Measurements from ENCODE around the gene VTI1A. TPM values are rescaled to one million over a fixed set of nuclear protein-coding genes. Genes with fewer than 3 reads are reported as not detected.
A peak's percentile ranks its signal among the peaks of the same experiment; 100 is the strongest.

Gene VTI1A
- total RNA-seq, 1 donor from 2014 or later, result 34.6 TPM

DNA sequence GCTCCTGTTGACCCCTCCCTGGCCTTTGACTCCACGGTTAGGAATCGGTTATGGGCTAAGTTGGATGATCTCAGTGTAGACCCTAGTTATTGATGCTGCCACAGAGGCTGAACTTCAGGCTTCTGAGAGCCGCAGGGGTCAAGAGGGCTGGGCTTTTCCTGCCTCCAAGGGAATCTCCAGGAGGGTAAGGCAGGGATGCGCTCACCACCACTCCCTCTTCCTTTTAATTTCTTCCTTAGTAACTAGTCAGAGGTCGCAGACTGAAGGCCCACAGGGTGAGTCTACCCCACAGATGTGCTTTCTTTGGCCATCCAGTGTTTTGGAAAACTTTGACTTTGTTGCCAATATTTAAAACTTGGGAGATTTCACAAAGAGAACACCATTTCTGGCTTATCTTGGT, 352.0 kb downstream of the VTI1A start:
- peak in 1 of 2 experiments; percentile 31 for DNase-seq (ENCODE audit: low spot score in 2 of 2, unreplicated experiment in 2 of 2)
- peaks cover 26% of the 10 kb centered on the region for H3K4me1 Mint-ChIP-seq
- no peak overlapping the region for H3K4me3 Mint-ChIP-seq

DNA sequence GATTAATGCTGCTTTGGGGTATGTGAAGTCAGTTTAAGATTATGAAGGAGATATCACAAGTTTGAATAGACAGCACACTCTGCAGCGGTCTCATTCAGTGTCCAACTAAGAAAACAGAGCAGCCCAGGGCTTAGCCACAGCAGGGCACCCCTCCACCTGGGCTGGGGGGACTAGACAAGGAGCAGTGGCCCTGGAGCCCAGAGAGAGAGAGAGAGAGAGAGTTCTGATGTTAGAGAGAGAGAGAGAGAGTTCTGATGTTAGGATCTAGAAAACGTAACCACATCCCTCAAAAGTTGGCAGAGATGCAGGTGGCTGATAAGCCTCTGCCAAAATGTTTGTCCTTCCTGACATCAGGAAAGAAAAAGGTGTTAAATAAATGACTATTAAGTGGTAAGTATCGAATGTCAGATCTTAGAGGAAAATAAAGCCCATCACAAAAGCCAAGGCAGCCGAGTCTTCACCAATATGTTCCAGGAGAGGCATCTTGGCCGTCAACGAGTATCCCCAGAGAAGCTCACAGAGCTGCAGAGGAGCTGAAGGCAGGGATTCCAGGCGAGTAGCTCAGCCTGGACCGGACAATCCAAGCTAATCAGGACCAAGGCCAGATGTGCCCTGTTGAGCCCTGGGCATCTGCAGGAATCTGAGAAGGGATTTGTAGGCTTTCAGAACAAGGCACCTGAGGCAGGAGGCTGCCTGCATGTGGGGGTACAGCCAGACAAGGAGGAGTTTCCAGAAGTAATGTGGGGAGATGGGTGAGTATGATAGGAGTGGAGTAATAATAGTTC, 352.9 kb downstream of the VTI1A start:
- no peak overlapping the region for H3K4me3 Mint-ChIP-seq
- H3K36me3 Mint-ChIP-seq, result no peaks in the 10 kb centered on the region
- TF ChIP-seq, protein P1, sequence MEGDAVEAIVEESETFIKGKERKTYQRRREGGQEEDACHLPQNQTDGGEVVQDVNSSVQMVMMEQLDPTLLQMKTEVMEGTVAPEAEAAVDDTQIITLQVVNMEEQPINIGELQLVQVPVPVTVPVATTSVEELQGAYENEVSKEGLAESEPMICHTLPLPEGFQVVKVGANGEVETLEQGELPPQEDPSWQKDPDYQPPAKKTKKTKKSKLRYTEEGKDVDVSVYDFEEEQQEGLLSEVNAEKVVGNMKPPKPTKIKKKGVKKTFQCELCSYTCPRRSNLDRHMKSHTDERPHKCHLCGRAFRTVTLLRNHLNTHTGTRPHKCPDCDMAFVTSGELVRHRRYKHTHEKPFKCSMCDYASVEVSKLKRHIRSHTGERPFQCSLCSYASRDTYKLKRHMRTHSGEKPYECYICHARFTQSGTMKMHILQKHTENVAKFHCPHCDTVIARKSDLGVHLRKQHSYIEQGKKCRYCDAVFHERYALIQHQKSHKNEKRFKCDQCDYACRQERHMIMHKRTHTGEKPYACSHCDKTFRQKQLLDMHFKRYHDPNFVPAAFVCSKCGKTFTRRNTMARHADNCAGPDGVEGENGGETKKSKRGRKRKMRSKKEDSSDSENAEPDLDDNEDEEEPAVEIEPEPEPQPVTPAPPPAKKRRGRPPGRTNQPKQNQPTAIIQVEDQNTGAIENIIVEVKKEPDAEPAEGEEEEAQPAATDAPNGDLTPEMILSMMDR (IDR thresholded peaks at IDR 0.05; ENCODE audit: unreplicated experiment), result no peak
- no peak overlapping the region for H3K27ac Mint-ChIP-seq
- H3K27me3 Mint-ChIP-seq (ENCODE audit: low read depth), result no peaks in the 10 kb centered on the region
- peaks cover 32% of the 10 kb centered on the region for H3K4me1 Mint-ChIP-seq
- no peaks in the 10 kb centered on the region for H3K9me3 Mint-ChIP-seq
- peak in 1 of 2 experiments; percentile 14 for DNase-seq (ENCODE audit: low spot score in 2 of 2, unreplicated experiment in 2 of 2)

More for the DNA sequence above, 352.0 kb downstream of the VTI1A start:
- no peaks in the 10 kb centered on the region for H3K9me3 Mint-ChIP-seq
- H3K36me3 Mint-ChIP-seq, result no peaks in the 10 kb centered on the region
- H3K27me3 Mint-ChIP-seq (ENCODE audit: low read depth), result no peaks in the 10 kb centered on the region
- no peak overlapping the region for H3K27ac Mint-ChIP-seq
- TF ChIP-seq, protein P1 (IDR thresholded peaks at IDR 0.05; ENCODE audit: unreplicated experiment), result no peak

DNA sequence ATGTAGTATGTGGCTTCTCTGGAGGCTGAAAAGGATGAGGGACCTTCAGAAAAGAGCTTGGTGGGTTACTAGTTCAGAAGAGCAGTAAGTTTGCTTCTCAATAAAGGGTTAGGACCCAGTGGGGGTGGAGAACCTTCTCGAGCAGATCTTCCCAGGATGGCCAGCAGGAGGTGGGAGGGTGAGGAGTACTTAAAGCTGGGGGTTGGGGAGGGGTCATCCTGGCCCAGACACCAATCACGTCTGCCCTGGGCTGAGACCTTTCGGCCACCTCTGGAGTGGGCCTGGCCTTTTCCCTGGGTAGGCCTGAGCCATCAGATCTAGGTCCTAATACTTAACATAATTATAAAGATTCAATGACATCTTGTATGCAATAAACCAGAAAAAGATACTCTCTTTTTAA, 354.0 kb downstream of the VTI1A start:
- H3K27ac Mint-ChIP-seq, result no peak overlapping the region
- H3K4me3 Mint-ChIP-seq, result no peak overlapping the region
- peaks cover 32% of the 10 kb centered on the region for H3K4me1 Mint-ChIP-seq
- no peaks in the 10 kb centered on the region for H3K9me3 Mint-ChIP-seq
- TF ChIP-seq, protein P1 (IDR thresholded peaks at IDR 0.05; ENCODE audit: unreplicated experiment), result no peak
- peak in 1 of 2 experiments; percentile 11 for DNase-seq (ENCODE audit: low spot score in 2 of 2, unreplicated experiment in 2 of 2)
- H3K27me3 Mint-ChIP-seq (ENCODE audit: low read depth), result no peaks in the 10 kb centered on the region
- H3K36me3 Mint-ChIP-seq, result no peaks in the 10 kb centered on the region

DNA sequence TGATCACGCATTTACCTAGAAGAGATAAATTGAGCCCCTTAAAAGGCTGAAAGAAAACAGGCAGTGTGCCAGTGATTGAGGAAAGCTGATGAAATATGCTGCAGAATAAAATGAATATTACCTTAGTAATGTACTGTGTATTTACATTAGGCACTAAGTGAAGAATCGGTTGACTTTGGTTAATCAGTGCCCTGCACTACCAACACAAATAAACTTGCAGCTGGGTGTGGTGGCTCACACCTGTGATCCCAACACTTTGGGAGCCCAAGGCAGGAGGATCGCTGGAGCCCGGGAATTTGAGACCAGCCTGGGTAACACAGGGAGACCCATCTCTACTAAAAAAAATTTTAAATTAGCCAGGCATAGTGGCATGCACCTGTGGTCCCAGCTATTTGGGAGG, 354.7 kb downstream of the VTI1A start:
- Mint-ChIP-seq H3K36me3 (no peaks in the 10 kb centered on the region), H3K9me3 (no peaks in the 10 kb centered on the region), H3K27me3 (ENCODE audit: low read depth) (no peaks in the 10 kb centered on the region), H3K4me3 (no peak overlapping the region), H3K4me1 (peaks cover 30% of the 10 kb centered on the region), H3K27ac (no peak overlapping the region)
- DNase-seq (ENCODE audit: low spot score in 2 of 2, unreplicated experiment in 2 of 2), result peak in 1 of 2 experiments; percentile 37
- TF ChIP-seq, protein P1 (IDR thresholded peaks at IDR 0.05; ENCODE audit: unreplicated experiment), result no peak

DNA sequence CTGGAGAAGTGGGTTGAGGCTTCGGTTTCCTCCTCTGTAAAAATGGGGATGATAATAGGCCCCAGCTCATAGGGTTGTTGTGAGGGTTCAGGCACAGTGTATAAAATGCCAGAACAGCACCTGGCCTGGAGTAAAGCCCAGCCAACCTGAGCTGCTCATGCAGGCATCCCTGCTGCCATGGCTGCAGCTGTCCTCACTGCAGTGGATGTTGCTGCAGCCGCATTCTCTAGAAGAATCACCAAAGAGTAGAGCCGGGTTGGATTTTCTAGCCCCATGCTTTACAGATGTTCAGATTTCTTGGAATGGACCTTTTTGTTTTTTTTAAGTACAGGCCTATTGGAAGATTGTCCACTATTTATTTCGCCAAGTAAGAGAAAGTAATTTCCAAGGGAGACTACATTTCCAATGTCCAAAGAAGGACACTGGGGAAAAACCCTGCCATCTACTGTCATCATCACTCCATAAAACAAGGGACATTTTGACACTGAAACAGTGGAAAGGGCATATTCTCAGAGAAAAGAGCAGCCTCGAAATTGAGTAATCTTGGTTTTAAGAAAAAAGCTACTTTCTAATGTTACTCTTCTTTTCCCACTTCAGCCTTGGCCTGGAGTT, 355.5 kb downstream of the VTI1A start:
- DNase-seq (ENCODE audit: low spot score in 2 of 2, unreplicated experiment in 2 of 2), result peak in 1 of 2 experiments; percentile 11

More for the DNA sequence above, 355.5 kb downstream of the VTI1A start:
- TF ChIP-seq, protein P1 (IDR thresholded peaks at IDR 0.05; ENCODE audit: unreplicated experiment), result no peak
- no peaks in the 10 kb centered on the region for H3K36me3 Mint-ChIP-seq
- no peak overlapping the region for H3K27ac Mint-ChIP-seq
- H3K4me3 Mint-ChIP-seq, result no peak overlapping the region
- no peaks in the 10 kb centered on the region for H3K27me3 Mint-ChIP-seq (ENCODE audit: low read depth)
- H3K9me3 Mint-ChIP-seq, result no peaks in the 10 kb centered on the region
- H3K4me1 Mint-ChIP-seq, result peaks cover 30% of the 10 kb centered on the region
